HCT116 (cell line): ENCODE results near the gene SH3PXD2A. TPM values are rescaled to one million over a fixed set of nuclear protein-coding genes. Genes with fewer than 3 reads are reported as not detected.

Experiments used
- ATAC-seq: fragments of 200-7000 bp; cut with Tn5 transposase; 2 replicates; pipeline ENCODE4 v1.9.1; 2020; ENCODE audit warnings: mild to moderate bottlenecking, moderate library complexity
- BruUV-seq: library from RNA; stranded (reverse); fragments of 400-500 nt; replicated peaks from 2 replicates; lab custom pipeline; 2021; lab: Mats Ljungman, UMichigan
- CTCF ChIA-PET: fragments of 300-600 bp; sonication (Branson Sonifier 250); formaldehyde crosslinking; loops from one replicate; lab custom pipeline; 2021; ENCODE audit warnings: antibody characterized with exemption; lab: Charles Lee
- POLR2A ChIA-PET: fragments of 300-600, 350-600 bp; sonication (Branson Sonifier 250); formaldehyde crosslinking; loops from one replicate; lab custom pipeline; 2021; ENCODE audit warnings: antibody characterized with exemption; lab: Charles Lee
- RAD21 ChIA-PET, 2 experiments: fragments of 300-600 bp; sonication (Branson Sonifier 250); formaldehyde crosslinking; loops; one replicate each; lab custom pipeline; 2023; ENCODE audit warnings: low total read pairs in 2 of 2; ENCODE audit not compliant: uncharacterized antibody in 2 of 2, unreplicated experiment in 2 of 2, low non-redundant PET in 1 of 2; lab: Charles Lee
- DNase-seq: peaks from one replicate; pipeline ENCODE4 v3.0.0-alpha.2; 2010; ENCODE audit warnings: low read depth, low spot score
- H2AFZ ChIP-seq: fragments of 200-600 bp; shearing (Covaris generic), sonication (generic); 2 replicates; pipeline ENCODE4 v1.6.1; 2017; ENCODE audit warnings: low read depth, mixed run types, mixed read lengths, antibody characterized with exemption, low read length; ENCODE audit not compliant: poor library complexity, severe bottlenecking
- H3K27ac ChIP-seq: 2 replicates; pipeline ENCODE4 v1.5.1; 2012; ENCODE audit warnings: low read depth, low read length
- H3K27me3 ChIP-seq: fragments of 200-600 bp; sonication (generic); 2 replicates; pipeline ENCODE4 v1.6.1; 2016; ENCODE audit warnings: mixed run types, low read length, mixed read lengths; ENCODE audit not compliant: insufficient read depth
- H3K36me3 ChIP-seq, 2 experiments: fragments of 200-500 bp in 1 of 2; fragments of 200-600 bp in 1 of 2; sonication (Bioruptor generic) in 1 of 2; sonication (generic) in 1 of 2; 2 replicates each; pipeline versions ENCODE4 v1.5.1 to v1.6.1; 2014 to 2016; ENCODE audit warnings: low read length in 2 of 2, inconsistent platforms in 1 of 2, mixed read lengths in 1 of 2, mixed run types in 1 of 2; ENCODE audit not compliant: insufficient read depth in 2 of 2, control insufficient read depth in 1 of 2
- H3K4me1 ChIP-seq, 2 experiments: fragments of 200-600 bp in 1 of 2; sonication (generic) in 1 of 2; 2 replicates each; pipeline versions ENCODE4 v1.5.1 to v1.6.1; 2012 to 2017; ENCODE audit warnings: low read length in 2 of 2, inconsistent platforms in 1 of 2, mild to moderate bottlenecking in 1 of 2, mixed read lengths in 1 of 2, mixed run types in 1 of 2, moderate library complexity in 1 of 2; ENCODE audit not compliant: insufficient read depth in 2 of 2, control insufficient read depth in 1 of 2
- H3K4me2 ChIP-seq: fragments of 200-600 bp; sonication (generic); 2 replicates; pipeline ENCODE4 v1.6.1; 2017; ENCODE audit warnings: mixed run types, low read length, mixed read lengths
- H3K4me3 ChIP-seq, 2 experiments: fragments of 200-600 bp in 1 of 2; sonication (generic) in 1 of 2; replicated peaks in 1 of 2; 2 replicates each; pipeline ENCODE4 v1.5.1; 2011 to 2016; ENCODE audit warnings: low read length in 2 of 2, control low read depth in 1 of 2, low read depth in 1 of 2, mild to moderate bottlenecking in 1 of 2, mixed read lengths in 1 of 2, mixed run types in 1 of 2
- H3K79me2 ChIP-seq: fragments of 200-600 bp; sonication (generic); 2 replicates; pipeline ENCODE4 v1.6.1; 2017; ENCODE audit warnings: mild to moderate bottlenecking, mixed run types, low read length, moderate library complexity, mixed read lengths; ENCODE audit not compliant: insufficient read depth
- H3K9ac ChIP-seq: fragments of 200-600 bp; sonication (generic); 2 replicates; pipeline ENCODE4 v1.6.1; 2016; ENCODE audit warnings: low read length, mixed read lengths
- H3K9me2 ChIP-seq: fragments of 200-600 bp; sonication (generic), shearing (Covaris generic); 2 replicates; pipeline ENCODE4 v1.6.1; 2017; ENCODE audit warnings: mixed run types, mild to moderate bottlenecking, moderate library complexity; ENCODE audit not compliant: insufficient read depth
- H3K9me3 ChIP-seq, 2 experiments: fragments of 200-500 bp in 1 of 2; fragments of 200-600 bp in 1 of 2; sonication (Bioruptor generic) in 1 of 2; sonication (generic) in 1 of 2; 2 replicates each; pipeline ENCODE4 v1.6.1; 2014 to 2017; ENCODE audit warnings: low read length in 2 of 2, mixed read lengths in 2 of 2, inconsistent platforms in 1 of 2, low read depth in 1 of 2, mild to moderate bottlenecking in 1 of 2, mixed run types in 1 of 2, moderate library complexity in 1 of 2; ENCODE audit not compliant: control insufficient read depth in 1 of 2, insufficient read depth in 1 of 2
- H4K20me1 ChIP-seq: fragments of 200-600 bp; sonication (generic), shearing (Covaris generic); 2 replicates; pipeline ENCODE4 v1.6.1; 2017; ENCODE audit warnings: mixed run types, mild to moderate bottlenecking, moderate library complexity; ENCODE audit not compliant: insufficient read depth
- CEBPB ChIP-seq: IDR thresholded peaks from 2 replicates; pipeline ENCODE4 v1.6.1; 2012; ENCODE audit warnings: low read depth
- EGR1 ChIP-seq: IDR thresholded peaks from 2 replicates; pipeline ENCODE4 v1.6.1; 2012; ENCODE audit warnings: low read depth
- EZH2 ChIP-seq: fragments of 200-600 bp; sonication (generic); IDR thresholded peaks from 2 replicates; pipeline ENCODE4 v1.6.1; 2017; ENCODE audit warnings: antibody characterized with exemption, mixed run types
- EZH2phosphoT487 ChIP-seq: fragments of 200-600 bp; IDR thresholded peaks from 2 replicates; pipeline ENCODE4 v1.6.1; 2018; ENCODE audit warnings: antibody characterized with exemption, borderline replicate concordance
- FOSL1 ChIP-seq: IDR thresholded peaks from 2 replicates; pipeline ENCODE4 v1.6.1; 2012; ENCODE audit warnings: low read depth
- JUND ChIP-seq: IDR thresholded peaks from 2 replicates; pipeline ENCODE4 v1.6.1; 2012
- POLR2A ChIP-seq: IDR thresholded peaks from 2 replicates; pipeline ENCODE4 v1.7.0; 2011; ENCODE audit warnings: borderline replicate concordance; ENCODE audit not compliant: insufficient read depth, insufficient read length; ENCODE audit errors: extremely low read depth
- POLR2AphosphoS5 ChIP-seq: IDR thresholded peaks from 2 replicates; pipeline ENCODE4 v1.6.1; 2011; ENCODE audit warnings: mild to moderate bottlenecking, low read depth, low read length, moderate library complexity
- RAD21 ChIP-seq: IDR thresholded peaks from 2 replicates; pipeline ENCODE4 v1.6.1; 2012; ENCODE audit warnings: low read depth, mild to moderate bottlenecking
- SIN3A ChIP-seq: IDR thresholded peaks from 2 replicates; pipeline ENCODE4 v1.6.1; 2012; ENCODE audit warnings: low read depth
- SP1 ChIP-seq: IDR thresholded peaks from 2 replicates; pipeline ENCODE4 v1.6.1; 2012; ENCODE audit warnings: low read depth
- SRF ChIP-seq: IDR thresholded peaks from 2 replicates; pipeline ENCODE4 v1.6.1; 2012; ENCODE audit warnings: low read depth
- TCF7L2 ChIP-seq: IDR thresholded peaks from 2 replicates; pipeline ENCODE4 v1.7.0; 2011; ENCODE audit warnings: borderline replicate concordance, inconsistent platforms; ENCODE audit not compliant: insufficient read depth, insufficient read length; ENCODE audit errors: extremely low read depth
- YY1 ChIP-seq: IDR thresholded peaks from 2 replicates; pipeline ENCODE4 v1.6.1; 2011; ENCODE audit warnings: low read length, low read depth, moderate library complexity, mild to moderate bottlenecking; ENCODE audit not compliant: insufficient replicate concordance; ENCODE audit errors: extremely low read depth
- ZFX ChIP-seq: fragments of 450-650 bp; IDR thresholded peaks from 2 replicates; pipeline ENCODE4 v1.6.1; 2017
- ZNF274 ChIP-seq: fragments of 200-500 bp; sonication (Bioruptor generic); IDR thresholded peaks from 2 replicates; pipeline ENCODE4 v1.6.1; 2014; ENCODE audit warnings: mild to moderate bottlenecking, low read depth, low read length, inconsistent platforms
- intact Hi-C: fragments of 100-400 bp; cut with micrococcal nuclease; formaldehyde crosslinking; loops from 2 replicates; pipeline ENCODE4 v1.10.0; 2022
- total RNA-seq: library from RNA; stranded (reverse); gene quantifications from one replicate; pipeline ENCODE4 v1.2.1, GENCODE V29; 2021; ENCODE audit not compliant: unreplicated experiment
- TF ChIP-seq, protein P1 (sequence below): IDR thresholded peaks from 2 replicates; pipeline ENCODE4 v1.6.1; 2011; ENCODE audit warnings: mild to moderate bottlenecking, low read length, moderate library complexity; ENCODE audit not compliant: insufficient replicate concordance; ENCODE audit errors: extremely low read depth
- TF ChIP-seq, protein P2 (sequence below): IDR thresholded peaks from 2 replicates; pipeline ENCODE4 v1.6.1; 2012

SH3PXD2A gene
- total RNA-seq, 1 experiment from 2014 or later, result 8.7 TPM

DNA sequence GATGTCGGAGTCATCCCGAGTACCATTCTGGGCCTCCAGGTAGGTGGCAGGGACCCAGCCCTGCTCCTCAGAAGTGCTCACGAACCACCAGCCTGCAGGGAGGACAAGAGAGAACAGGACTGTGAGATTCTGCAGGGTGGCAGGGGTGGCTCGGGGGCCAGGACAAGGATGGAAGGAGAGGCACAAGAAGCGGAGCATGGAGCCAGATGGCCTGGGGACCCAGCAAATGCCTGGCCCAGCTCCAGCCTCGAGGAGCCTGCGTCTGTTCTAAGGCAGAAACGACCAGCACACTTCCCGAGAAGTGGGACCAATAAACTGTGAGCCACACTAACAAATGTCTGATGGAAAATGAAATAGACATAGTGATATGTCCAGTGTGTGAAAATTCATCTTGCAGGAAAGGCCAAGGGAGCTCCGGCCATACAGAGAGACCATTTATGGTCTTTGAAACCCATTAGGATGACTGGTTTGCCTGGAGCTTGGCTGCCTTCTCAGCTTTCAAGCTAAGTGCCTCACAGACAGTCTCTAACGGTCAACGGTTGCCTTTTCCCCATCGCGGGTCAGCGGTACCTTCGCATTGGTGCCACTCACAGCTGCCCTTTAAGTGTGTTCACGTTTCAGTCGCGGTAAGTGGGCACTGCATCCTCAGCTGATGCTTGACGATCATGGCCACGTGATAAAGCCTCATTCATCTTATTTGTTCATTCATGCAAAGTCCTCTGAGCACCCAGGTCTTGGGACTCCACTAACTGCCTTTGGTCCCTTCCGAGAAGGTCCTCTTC is 228.1 kb downstream of the SH3PXD2A start:
- intact Hi-C loops, result no loop called here
- ChIA-PET CTCF (no interaction called here), RAD21 (no interaction called here), POLR2A (no interaction called here)
- no peaks in the 10 kb centered on the region for H3K4me1 ChIP-seq
- H3K9me3 ChIP-seq, result no peaks in the 10 kb centered on the region
- no TSS peak for BruUV-seq
- H3K4me2 ChIP-seq, result no peak overlapping the region
- no peak overlapping the region for H2AFZ ChIP-seq
- H4K20me1 ChIP-seq, result no peaks in the 10 kb centered on the region
- ATAC-seq (no peak), DNase-seq (no peak)
- no peaks in the 10 kb centered on the region for H3K9me2 ChIP-seq
- TF ChIP-seq SIN3A (no peak), POLR2A (no peak)
- TF ChIP-seq, protein P1, sequence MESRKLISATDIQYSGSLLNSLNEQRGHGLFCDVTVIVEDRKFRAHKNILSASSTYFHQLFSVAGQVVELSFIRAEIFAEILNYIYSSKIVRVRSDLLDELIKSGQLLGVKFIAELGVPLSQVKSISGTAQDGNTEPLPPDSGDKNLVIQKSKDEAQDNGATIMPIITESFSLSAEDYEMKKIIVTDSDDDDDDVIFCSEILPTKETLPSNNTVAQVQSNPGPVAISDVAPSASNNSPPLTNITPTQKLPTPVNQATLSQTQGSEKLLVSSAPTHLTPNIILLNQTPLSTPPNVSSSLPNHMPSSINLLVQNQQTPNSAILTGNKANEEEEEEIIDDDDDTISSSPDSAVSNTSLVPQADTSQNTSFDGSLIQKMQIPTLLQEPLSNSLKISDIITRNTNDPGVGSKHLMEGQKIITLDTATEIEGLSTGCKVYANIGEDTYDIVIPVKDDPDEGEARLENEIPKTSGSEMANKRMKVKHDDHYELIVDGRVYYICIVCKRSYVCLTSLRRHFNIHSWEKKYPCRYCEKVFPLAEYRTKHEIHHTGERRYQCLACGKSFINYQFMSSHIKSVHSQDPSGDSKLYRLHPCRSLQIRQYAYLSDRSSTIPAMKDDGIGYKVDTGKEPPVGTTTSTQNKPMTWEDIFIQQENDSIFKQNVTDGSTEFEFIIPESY, result no peak
- no peaks in the 10 kb centered on the region for H3K36me3 ChIP-seq
- H3K79me2 ChIP-seq, result no peaks in the 10 kb centered on the region
- no peaks in the 10 kb centered on the region for H3K27me3 ChIP-seq
- no peak overlapping the region for H3K27ac ChIP-seq
- H3K4me3 ChIP-seq, result no peak overlapping the region
- no peak overlapping the region for H3K9ac ChIP-seq

DNA sequence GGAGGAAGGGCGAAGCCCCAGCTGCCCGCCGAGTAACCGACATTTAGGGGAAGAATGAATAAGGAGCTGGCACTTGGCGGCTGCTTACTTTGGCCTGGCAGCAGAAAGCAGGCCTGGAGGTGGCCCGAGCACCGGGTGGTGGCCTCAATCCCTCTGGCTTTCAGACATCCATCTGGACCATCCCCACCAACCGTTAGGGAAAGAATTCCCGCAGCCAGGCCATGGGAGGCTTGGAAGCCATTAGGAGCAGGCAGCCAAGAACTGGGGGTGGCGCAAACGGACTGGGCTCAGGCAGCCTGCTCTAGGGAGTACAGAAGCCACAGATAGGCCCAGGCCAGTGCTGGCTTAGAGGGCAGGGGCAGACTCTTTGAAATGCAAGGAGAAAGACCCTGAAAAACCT is 229.2 kb downstream of the SH3PXD2A start:
- ChIA-PET RAD21 (no interaction called here), CTCF (no interaction called here), POLR2A (no interaction called here)
- DNase-seq (no peak), ATAC-seq (no peak)
- Histone ChIP-seq H3K9me3 (no peaks in the 10 kb centered on the region), H4K20me1 (no peaks in the 10 kb centered on the region), H3K27ac (no peak overlapping the region), H3K4me2 (no peak overlapping the region), H3K36me3 (no peaks in the 10 kb centered on the region), H3K9me2 (no peaks in the 10 kb centered on the region), H3K9ac (no peak overlapping the region), H3K79me2 (no peaks in the 10 kb centered on the region), H3K27me3 (no peaks in the 10 kb centered on the region), H3K4me1 (no peaks in the 10 kb centered on the region), H2AFZ (no peak overlapping the region), H3K4me3 (no peak overlapping the region)
- BruUV-seq, result no TSS peak
- intact Hi-C loops, result no loop called here
- TF ChIP-seq POLR2AphosphoS5 (no peak), SIN3A (no peak), EZH2phosphoT487 (no peak), YY1 (no peak), ZNF274 (no peak), RAD21 (no peak), EGR1 (no peak), FOSL1 (no peak), ZFX (no peak), SP1 (no peak), CEBPB (no peak), SRF (no peak), TCF7L2 (no peak), EZH2 (no peak), JUND (no peak)
- TF ChIP-seq, protein P2, sequence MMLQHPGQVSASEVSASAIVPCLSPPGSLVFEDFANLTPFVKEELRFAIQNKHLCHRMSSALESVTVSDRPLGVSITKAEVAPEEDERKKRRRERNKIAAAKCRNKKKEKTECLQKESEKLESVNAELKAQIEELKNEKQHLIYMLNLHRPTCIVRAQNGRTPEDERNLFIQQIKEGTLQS, result no peak
- TF ChIP-seq, protein P1, result no peak
